Vagina (tissue), 2 donors: Measurements from ENCODE around the gene KHDC1L. TPM values are rescaled to one million over a fixed set of nuclear protein-coding genes. Genes with fewer than 3 reads are reported as not detected.

Experiments
- DNase-seq, 2 donors: peaks; one replicate each; pipeline ENCODE4 v3.0.0-alpha.2; 2017; ENCODE audit errors: extremely low spot score in 2 of 2
- H3K27ac ChIP-seq: fragments of 200-600 bp; sonication (generic); one replicate; pipeline ENCODE4 v1.5.1; 2019
- H3K27me3 ChIP-seq: fragments of 200-600 bp; sonication (generic); one replicate; pipeline ENCODE4 v1.5.1; 2019
- H3K36me3 ChIP-seq, 2 donors: fragments of 200-600 bp; sonication (generic); one replicate each; pipeline ENCODE4 v1.5.1; 2017 to 2019
- H3K4me1 ChIP-seq: fragments of 200-600 bp; sonication (generic); one replicate; pipeline ENCODE4 v1.5.1; 2019
- H3K4me3 ChIP-seq, 2 donors: fragments of 200-600 bp; sonication (generic); 1 replicate in 1 of 2; 2 replicates in 1 of 2; pipeline ENCODE4 v1.5.1; 2016 to 2019
- H3K9me3 ChIP-seq: fragments of 200-600 bp; sonication (generic); one replicate; pipeline ENCODE4 v1.5.1; 2019
- CTCF ChIP-seq, 3 experiments: fragments of 450-650 bp in 2 of 3; fragments of 200-600 bp in 1 of 3; sonication (generic) in 1 of 3; IDR thresholded peaks; one replicate each; pipeline ENCODE4 v1.5.1; 2017 to 2019; ENCODE audit warnings: antibody characterized with exemption in 3 of 3, mild to moderate bottlenecking in 2 of 3, moderate library complexity in 2 of 3
- POLR2A ChIP-seq, 2 donors: fragments of 450-650 bp; IDR thresholded peaks; one replicate each; pipeline ENCODE4 v1.6.1; 2017; ENCODE audit warnings: antibody characterized with exemption in 2 of 2, mild to moderate bottlenecking in 2 of 2, moderate library complexity in 2 of 2
- POLR2AphosphoS5 ChIP-seq, 2 donors: sonication (generic); formaldehyde crosslinking; IDR thresholded peaks; one replicate each; pipeline ENCODE4 v1.9.0; 2017; ENCODE audit warnings: antibody characterized with exemption in 2 of 2, mild to moderate bottlenecking in 2 of 2, low read depth in 1 of 2; ENCODE audit not compliant: insufficient read depth in 1 of 2
- intact Hi-C: fragments of 100-400 bp; cut with DNase I; formaldehyde crosslinking; loops from one replicate; pipeline ENCODE4 v1.15.1; 2023
- total RNA-seq: library from RNA; depleted of rRNA; stranded (reverse); fragments of >200 nt; gene quantifications from one replicate; pipeline ENCODE4 v1.2.3, GENCODE V29; 2016

KHDC1L gene
- total RNA-seq, 1 donor from 2014 or later: not detected

GRCh38 chr6:73252703-73253102 lies 27.4 kb upstream of the KHDC1L start:
- Histone ChIP-seq H3K36me3 (no peaks in the 10 kb centered on the region), H3K4me1 (no peaks in the 10 kb centered on the region), H3K27ac (no peak overlapping the region), H3K4me3 (no peak overlapping the region), H3K9me3 (no peaks in the 10 kb centered on the region), H3K27me3 (no peaks in the 10 kb centered on the region)
- TF ChIP-seq POLR2AphosphoS5 (IDR thresholded peaks at IDR 0.05; ENCODE audit: insufficient read depth in 1 of 2, low read depth in 1 of 2): no peak
- intact Hi-C loops: no loop called here
- DNase-seq: no peak

- Histone ChIP-seq H3K9me3 (no peaks in the 10 kb centered on the region), H3K4me1 (no peaks in the 10 kb centered on the region), H3K4me3 (no peak overlapping the region), H3K27ac (no peak overlapping the region), H3K27me3 (no peaks in the 10 kb centered on the region), H3K36me3 (no peaks in the 10 kb centered on the region)
- TF ChIP-seq POLR2A (IDR thresholded peaks at IDR 0.05): no peak
- TF ChIP-seq POLR2AphosphoS5 (IDR thresholded peaks at IDR 0.05; ENCODE audit: insufficient read depth in 1 of 2, low read depth in 1 of 2): no peak
- no peak for TF ChIP-seq CTCF (IDR thresholded peaks at IDR 0.05)
- DNase-seq: no peak
- intact Hi-C loops: no loop called here
These were observed 24.7 kb upstream of the KHDC1L start for GRCh38 chr6:73250016-73250415.

GRCh38 chr6:73248192-73248903 lies 23.1 kb upstream of the KHDC1L start:
- TF ChIP-seq CTCF (IDR thresholded peaks at IDR 0.05) (no peak), POLR2AphosphoS5 (IDR thresholded peaks at IDR 0.05; ENCODE audit: insufficient read depth in 1 of 2, low read depth in 1 of 2) (no peak), POLR2A (IDR thresholded peaks at IDR 0.05) (no peak)
- Histone ChIP-seq H3K36me3 (no peaks in the 10 kb centered on the region), H3K27me3 (no peaks in the 10 kb centered on the region), H3K9me3 (no peaks in the 10 kb centered on the region), H3K4me1 (no peaks in the 10 kb centered on the region), H3K4me3 (no peak overlapping the region), H3K27ac (no peak overlapping the region)
- intact Hi-C loops: no loop called here
- no peak for DNase-seq

GRCh38 chr6:73242001-73242400 lies 16.7 kb upstream of the KHDC1L start:
- intact Hi-C loops: no loop called here
- TF ChIP-seq CTCF (IDR thresholded peaks at IDR 0.05): no peak
- no peak for TF ChIP-seq POLR2AphosphoS5 (IDR thresholded peaks at IDR 0.05; ENCODE audit: insufficient read depth in 1 of 2, low read depth in 1 of 2)
- no peak for TF ChIP-seq POLR2A (IDR thresholded peaks at IDR 0.05)
- no peaks in the 10 kb centered on the region for H3K27me3 ChIP-seq
- no peak for DNase-seq
- no peaks in the 10 kb centered on the region for H3K9me3 ChIP-seq
- H3K4me1 ChIP-seq: no peaks in the 10 kb centered on the region
- H3K4me3 ChIP-seq: no peak overlapping the region
- H3K27ac ChIP-seq: no peak overlapping the region
- no peaks in the 10 kb centered on the region for H3K36me3 ChIP-seq

- TF ChIP-seq POLR2A (IDR thresholded peaks at IDR 0.05): no peak
- no peak for TF ChIP-seq POLR2AphosphoS5 (IDR thresholded peaks at IDR 0.05; ENCODE audit: insufficient read depth in 1 of 2, low read depth in 1 of 2)
- no peak for TF ChIP-seq CTCF (IDR thresholded peaks at IDR 0.05)
- H3K4me1 ChIP-seq: no peaks in the 10 kb centered on the region
- no peaks in the 10 kb centered on the region for H3K9me3 ChIP-seq
- H3K36me3 ChIP-seq: no peaks in the 10 kb centered on the region
- H3K27ac ChIP-seq: no peak overlapping the region
- DNase-seq: no peak
- no peaks in the 10 kb centered on the region for H3K27me3 ChIP-seq
- H3K4me3 ChIP-seq: no peak overlapping the region
- intact Hi-C loops: no loop called here
These were observed 15.4 kb upstream of the KHDC1L start for GRCh38 chr6:73240730-73241129.
